Muscle layer of colon (tissue), 2 donors: Measurements from ENCODE around the gene LRRC75B.

Experiments used
- H3K27ac ChIP-seq: one replicate; pipeline ENCODE4 v1.7.0; 2013; ENCODE audit warnings: low read depth, mild to moderate bottlenecking, low read length, moderate library complexity
- H3K27me3 ChIP-seq, 2 donors: one replicate each; pipeline ENCODE4 v1.7.0; 2013; ENCODE audit warnings: low read length in 2 of 2, mild to moderate bottlenecking in 2 of 2; ENCODE audit not compliant: insufficient read depth in 2 of 2, control insufficient read depth in 1 of 2
- H3K36me3 ChIP-seq: one replicate; pipeline ENCODE4 v1.7.0; 2013; ENCODE audit warnings: mild to moderate bottlenecking, low read length; ENCODE audit not compliant: insufficient read depth
- H3K4me1 ChIP-seq: one replicate; pipeline ENCODE4 v1.7.0; 2013; ENCODE audit warnings: mild to moderate bottlenecking, low read length; ENCODE audit not compliant: insufficient read depth
- H3K4me3 ChIP-seq, 2 donors: one replicate each; pipeline ENCODE4 v1.7.0; 2013; ENCODE audit warnings: low read length in 2 of 2, low read depth in 1 of 2, mild to moderate bottlenecking in 1 of 2, moderate library complexity in 1 of 2
- H3K9ac ChIP-seq: one replicate; pipeline ENCODE4 v1.7.0; 2013; ENCODE audit warnings: low read length
- H3K9me3 ChIP-seq: one replicate; pipeline ENCODE4 v1.7.0; 2013; ENCODE audit warnings: mild to moderate bottlenecking, low read length
- donor health status: abdominal sarcoma.
- donor health status: Adenocarcinoma of cecum.

The LRRC75B gene

GRCh38 chr22:24543185-24543601 is 49.7 kb downstream of the LRRC75B start:
- no peak overlapping the region for H3K9ac ChIP-seq
- H3K27ac ChIP-seq: no peak overlapping the region
- H3K9me3 ChIP-seq: no peaks in the 10 kb centered on the region
- no peaks in the 10 kb centered on the region for H3K27me3 ChIP-seq
- peaks cover 27% of the 10 kb centered on the region for H3K4me1 ChIP-seq
- H3K36me3 ChIP-seq: peaks cover 74% of the 10 kb centered on the region
- no peak overlapping the region for H3K4me3 ChIP-seq

GRCh38 chr22:24542641-24543040 is 50.2 kb downstream of the LRRC75B start:
- Histone ChIP-seq H3K27me3 (no peaks in the 10 kb centered on the region), H3K27ac (no peak overlapping the region), H3K9ac (no peak overlapping the region), H3K4me3 (no peak overlapping the region), H3K9me3 (no peaks in the 10 kb centered on the region), H3K4me1 (peaks cover 27% of the 10 kb centered on the region), H3K36me3 (peaks cover 68% of the 10 kb centered on the region)

GRCh38 chr22:24541681-24542515 is 51.0 kb downstream of the LRRC75B start:
- H3K9me3 ChIP-seq: no peaks in the 10 kb centered on the region
- no peaks in the 10 kb centered on the region for H3K27me3 ChIP-seq
- H3K4me1 ChIP-seq: peaks cover 27% of the 10 kb centered on the region
- peaks cover 61% of the 10 kb centered on the region for H3K36me3 ChIP-seq
- no peak overlapping the region for H3K27ac ChIP-seq
- no peak overlapping the region for H3K4me3 ChIP-seq
- no peak overlapping the region for H3K9ac ChIP-seq

DNA sequence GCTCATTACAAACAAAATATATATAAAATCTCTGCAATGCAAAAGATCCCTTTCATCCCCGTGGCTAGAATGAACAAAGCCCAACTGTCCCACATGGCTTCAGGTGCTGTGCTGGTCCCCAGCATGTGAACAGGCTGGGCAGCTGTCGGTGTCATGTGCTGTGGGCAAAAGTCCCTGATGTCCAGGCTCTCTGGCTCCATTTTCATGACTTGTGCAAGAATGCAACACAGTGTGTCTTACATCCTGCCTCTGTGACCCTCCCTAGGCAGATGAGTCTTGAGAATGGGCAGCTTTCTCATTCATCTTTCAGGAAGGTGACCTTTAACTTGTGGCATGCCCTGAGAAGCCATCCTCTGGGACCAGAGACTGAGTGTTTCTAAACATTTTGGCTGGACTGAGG is 52.4 kb downstream of the LRRC75B start:
- H3K9me3 ChIP-seq: no peaks in the 10 kb centered on the region
- H3K27ac ChIP-seq: no peak overlapping the region
- no peak overlapping the region for H3K4me3 ChIP-seq
- H3K36me3 ChIP-seq: peaks cover 53% of the 10 kb centered on the region
- peaks cover 25% of the 10 kb centered on the region for H3K4me1 ChIP-seq
- no peak overlapping the region for H3K9ac ChIP-seq
- no peaks in the 10 kb centered on the region for H3K27me3 ChIP-seq

- H3K36me3 ChIP-seq: peaks cover 17% of the 10 kb centered on the region
- no peaks in the 10 kb centered on the region for H3K27me3 ChIP-seq
- no peaks in the 10 kb centered on the region for H3K9me3 ChIP-seq
- H3K4me3 ChIP-seq: no peak overlapping the region
- no peak overlapping the region for H3K27ac ChIP-seq
- H3K4me1 ChIP-seq: no peaks in the 10 kb centered on the region
- H3K9ac ChIP-seq: no peak overlapping the region
Observed at GRCh38 chr22:24536089-24536488, 56.8 kb downstream of the LRRC75B start.
